ENCODE results near the gene UVRAG. TPM values are rescaled to one million over a fixed set of nuclear protein-coding genes. Genes with fewer than 3 reads are reported as not detected.

Gene UVRAG
- total RNA-seq, 4 donors from 2014 or later = 27.1 to 35.9 (median 31.0) TPM

DNA sequence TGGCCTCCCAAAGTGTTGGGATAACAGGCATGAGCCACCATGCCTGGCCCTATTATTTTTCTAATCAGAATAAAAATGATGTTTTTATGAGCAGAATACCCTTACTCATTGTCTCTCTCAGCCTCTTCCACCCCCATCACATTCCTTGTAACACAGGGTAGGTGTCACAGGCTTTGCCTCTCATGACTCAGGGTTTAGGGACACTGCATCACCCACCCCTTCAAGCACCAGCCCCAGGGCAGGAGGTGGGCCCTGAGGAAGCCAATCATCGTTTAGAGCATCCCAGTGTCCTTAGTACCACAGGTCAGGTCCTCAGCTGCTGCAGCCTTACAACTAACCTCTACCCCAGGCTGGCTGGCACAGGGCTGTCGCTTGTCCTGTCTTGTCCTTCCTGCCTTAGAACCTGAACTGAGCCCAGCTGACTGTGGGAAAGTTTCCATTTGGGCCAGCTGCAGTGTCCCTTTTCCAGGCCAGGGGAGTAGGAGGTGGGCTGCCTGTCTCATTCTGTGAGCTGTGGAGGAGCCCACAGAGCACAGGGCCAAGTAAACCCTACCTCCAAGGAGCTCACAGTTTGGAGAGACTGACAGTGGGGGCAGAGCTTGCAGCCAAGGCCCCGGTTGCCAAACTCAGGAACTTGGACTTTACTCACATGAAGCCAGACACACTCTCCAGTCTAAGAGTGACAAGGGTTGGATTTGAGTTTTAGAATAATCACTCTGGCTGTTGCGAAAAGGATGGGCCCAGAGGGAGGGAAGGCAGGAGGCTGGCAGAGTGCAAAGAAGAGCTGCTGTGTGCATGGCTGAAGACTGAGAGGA lies 19.5 kb upstream of the UVRAG start:
- TF ChIP-seq, protein P1, sequence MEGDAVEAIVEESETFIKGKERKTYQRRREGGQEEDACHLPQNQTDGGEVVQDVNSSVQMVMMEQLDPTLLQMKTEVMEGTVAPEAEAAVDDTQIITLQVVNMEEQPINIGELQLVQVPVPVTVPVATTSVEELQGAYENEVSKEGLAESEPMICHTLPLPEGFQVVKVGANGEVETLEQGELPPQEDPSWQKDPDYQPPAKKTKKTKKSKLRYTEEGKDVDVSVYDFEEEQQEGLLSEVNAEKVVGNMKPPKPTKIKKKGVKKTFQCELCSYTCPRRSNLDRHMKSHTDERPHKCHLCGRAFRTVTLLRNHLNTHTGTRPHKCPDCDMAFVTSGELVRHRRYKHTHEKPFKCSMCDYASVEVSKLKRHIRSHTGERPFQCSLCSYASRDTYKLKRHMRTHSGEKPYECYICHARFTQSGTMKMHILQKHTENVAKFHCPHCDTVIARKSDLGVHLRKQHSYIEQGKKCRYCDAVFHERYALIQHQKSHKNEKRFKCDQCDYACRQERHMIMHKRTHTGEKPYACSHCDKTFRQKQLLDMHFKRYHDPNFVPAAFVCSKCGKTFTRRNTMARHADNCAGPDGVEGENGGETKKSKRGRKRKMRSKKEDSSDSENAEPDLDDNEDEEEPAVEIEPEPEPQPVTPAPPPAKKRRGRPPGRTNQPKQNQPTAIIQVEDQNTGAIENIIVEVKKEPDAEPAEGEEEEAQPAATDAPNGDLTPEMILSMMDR (IDR thresholded peaks at IDR 0.05) = no peak
- TF ChIP-seq POLR2A (IDR thresholded peaks at IDR 0.05) = no peak
- 81 to 82% methylated on average over 4 of the region's 4 CpGs for WGBS, 2 donors
- intact Hi-C loops (cut with DNase I) = no loop called here
- no peaks in the 10 kb centered on the region for H3K27me3 ChIP-seq
- H3K4me1 ChIP-seq = no peaks in the 10 kb centered on the region
- H3K4me3 ChIP-seq (replicated peaks in 1 of 3) = no peak overlapping the region
- H3K27ac ChIP-seq = no peak overlapping the region
- H3K9me3 ChIP-seq = no peaks in the 10 kb centered on the region
- no peaks in the 10 kb centered on the region for H3K36me3 ChIP-seq
- DNase-seq = no peak

DNA sequence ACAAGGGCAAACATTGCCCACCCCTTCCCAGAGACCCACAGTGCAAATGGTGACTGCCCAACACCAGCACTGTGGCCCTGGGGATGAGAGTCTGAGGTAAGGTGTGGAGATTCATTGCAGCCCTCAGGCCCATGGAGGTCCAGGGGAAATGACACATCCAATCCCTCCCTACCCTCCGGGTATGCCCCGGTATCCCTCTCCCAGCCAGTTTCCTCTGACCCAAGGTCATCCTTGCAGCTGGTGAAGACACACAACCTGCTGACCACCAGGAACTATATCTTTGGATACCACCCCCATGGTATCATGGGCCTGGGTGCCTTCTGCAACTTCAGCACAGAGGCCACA lies 18.9 kb upstream of the UVRAG start:
- DNase-seq = no peak
- WGBS, 2 donors = 85 to 100% methylated on average over 2 of the region's 2 CpGs
- Histone ChIP-seq H3K4me1 (no peaks in the 10 kb centered on the region), H3K27ac (no peak overlapping the region), H3K9me3 (no peaks in the 10 kb centered on the region), H3K27me3 (no peaks in the 10 kb centered on the region), H3K4me3 (replicated peaks in 1 of 3) (no peak overlapping the region), H3K36me3 (no peaks in the 10 kb centered on the region)
- intact Hi-C loops (cut with DNase I) = no loop called here
- no peak for TF ChIP-seq POLR2A (IDR thresholded peaks at IDR 0.05)
- TF ChIP-seq, protein P1 (IDR thresholded peaks at IDR 0.05) = no peak

DNA sequence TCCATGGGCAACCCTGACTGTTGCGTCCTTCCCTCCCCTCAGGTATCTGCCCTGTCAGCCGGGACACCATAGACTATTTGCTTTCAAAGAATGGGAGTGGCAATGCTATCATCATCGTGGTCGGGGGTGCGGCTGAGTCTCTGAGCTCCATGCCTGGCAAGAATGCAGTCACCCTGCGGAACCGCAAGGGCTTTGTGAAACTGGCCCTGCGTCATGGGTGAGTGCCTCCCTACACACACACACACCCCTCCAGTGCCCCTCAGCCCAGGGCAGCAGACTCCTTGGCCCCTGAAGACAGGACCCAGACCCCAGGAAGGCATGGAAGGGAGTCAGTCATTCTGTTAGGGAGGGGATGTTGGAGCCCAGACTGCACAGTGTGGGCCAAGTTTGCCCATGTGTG lies 17.9 kb upstream of the UVRAG start:
- H3K27me3 ChIP-seq = no peaks in the 10 kb centered on the region
- no peaks in the 10 kb centered on the region for H3K9me3 ChIP-seq
- no peak overlapping the region for H3K4me3 ChIP-seq (replicated peaks in 1 of 3)
- intact Hi-C loops (cut with DNase I) = no loop called here
- no peak overlapping the region for H3K27ac ChIP-seq
- H3K36me3 ChIP-seq = no peaks in the 10 kb centered on the region
- WGBS, 2 donors = 80 to 88% methylated on average over 1 to 7 of the region's 8 CpGs
- no peak for TF ChIP-seq POLR2A (IDR thresholded peaks at IDR 0.05)
- TF ChIP-seq, protein P1 (IDR thresholded peaks at IDR 0.05) = no peak
- no peaks in the 10 kb centered on the region for H3K4me1 ChIP-seq
- no peak for DNase-seq

DNA sequence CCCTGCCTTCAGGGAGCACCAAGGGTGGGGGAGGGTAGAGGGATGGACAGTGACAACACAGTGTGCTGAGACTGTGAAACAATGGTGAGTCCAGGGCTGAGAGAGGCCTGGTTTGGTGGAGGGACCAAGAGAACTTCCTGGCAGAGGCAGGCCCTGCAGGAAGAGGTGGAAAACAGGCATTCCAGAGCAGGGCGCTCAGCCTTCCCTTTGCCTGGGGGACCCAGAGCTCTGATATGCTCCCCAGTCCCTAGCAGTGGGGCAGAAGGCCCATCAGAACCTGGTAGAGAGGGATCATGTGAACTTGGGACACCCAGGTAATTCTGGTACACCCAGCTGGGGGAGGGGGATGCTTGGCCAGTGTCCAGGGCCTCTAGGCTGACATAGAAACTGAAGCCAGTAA lies 17.2 kb upstream of the UVRAG start:
- Histone ChIP-seq H3K27me3 (no peaks in the 10 kb centered on the region), H3K4me3 (replicated peaks in 1 of 3) (no peak overlapping the region), H3K27ac (no peak overlapping the region), H3K4me1 (no peaks in the 10 kb centered on the region), H3K36me3 (no peaks in the 10 kb centered on the region), H3K9me3 (no peaks in the 10 kb centered on the region)
- TF ChIP-seq, protein P1 (IDR thresholded peaks at IDR 0.05) = no peak
- no peak for TF ChIP-seq POLR2A (IDR thresholded peaks at IDR 0.05)
- intact Hi-C loops (cut with DNase I) = no loop called here
- no peak for DNase-seq
- 100% methylated on average over 1 of the region's 1 CpG for WGBS, 2 donors

DNA sequence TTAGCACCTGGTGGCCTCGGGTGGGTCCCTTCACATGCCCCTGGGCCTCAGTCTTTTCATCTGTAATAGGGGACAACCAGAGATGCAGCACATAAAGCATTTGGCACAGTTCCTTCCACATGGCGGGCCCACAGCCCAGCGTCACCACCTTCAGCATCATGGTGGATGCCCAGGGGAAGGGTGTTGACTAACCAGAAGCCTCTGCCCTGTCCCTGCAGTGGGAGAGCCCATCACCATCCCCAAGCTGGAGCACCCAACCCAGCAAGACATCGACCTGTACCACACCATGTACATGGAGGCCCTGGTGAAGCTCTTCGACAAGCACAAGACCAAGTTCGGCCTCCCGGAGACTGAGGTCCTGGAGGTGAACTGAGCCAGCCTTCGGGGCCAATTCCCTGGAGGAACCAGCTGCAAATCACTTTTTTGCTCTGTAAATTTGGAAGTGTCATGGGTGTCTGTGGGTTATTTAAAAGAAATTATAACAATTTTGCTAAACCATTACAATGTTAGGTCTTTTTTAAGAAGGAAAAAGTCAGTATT lies 14.8 kb upstream of the UVRAG start:
- intact Hi-C loops (cut with DNase I) = loop anchor here (5.0 kb wide), 2 partner anchors 67 to 352 kb away; no protein-coding TSS in a partner anchor
- TF ChIP-seq POLR2A (IDR thresholded peaks at IDR 0.05) = no peak
- TF ChIP-seq, protein P1 (IDR thresholded peaks at IDR 0.05) = no peak
- H3K9me3 ChIP-seq = no peaks in the 10 kb centered on the region
- no peaks in the 10 kb centered on the region for H3K27me3 ChIP-seq
- no peak overlapping the region for H3K4me3 ChIP-seq (replicated peaks in 1 of 3)
- 92 to 93% methylated on average over 8 of the region's 8 CpGs for WGBS, 2 donors
- DNase-seq = no peak
- no peak overlapping the region for H3K27ac ChIP-seq
- no peaks in the 10 kb centered on the region for H3K4me1 ChIP-seq
- no peaks in the 10 kb centered on the region for H3K36me3 ChIP-seq
